Hepatocyte (in vitro differentiated cells): ENCODE measurements around the gene KRT35. TPM values are rescaled to one million over a fixed set of nuclear protein-coding genes. Genes with fewer than 3 reads are reported as not detected.
"Not testable (repeated sequence)": the region's sequence is repeated elsewhere in the genome, so short reads cannot be mapped to it uniquely, and the experiment has no call there.

ENCODE experiments used
- DNase-seq: peaks from one replicate; pipeline ENCODE4 v3.0.0-alpha.2; 2016; ENCODE audit warnings: low spot score
- H2AFZ ChIP-seq: fragments of 200-600 bp; sonication (generic); 2 replicates; pipeline ENCODE4 v1.6.0; 2016; ENCODE audit warnings: antibody characterized with exemption, mild to moderate bottlenecking
- H3K27ac ChIP-seq: fragments of 200-600 bp; sonication (generic); 2 replicates; pipeline ENCODE4 v1.5.1; 2016; ENCODE audit warnings: mild to moderate bottlenecking
- H3K27me3 ChIP-seq: fragments of 200-600 bp; sonication (generic); 2 replicates; pipeline ENCODE4 v1.6.1; 2016
- H3K36me3 ChIP-seq: fragments of 200-600 bp; sonication (generic); replicated peaks from 2 replicates; pipeline ENCODE4 v1.5.1; 2016; ENCODE audit warnings: low read depth; ENCODE audit not compliant: insufficient read depth
- H3K4me1 ChIP-seq: fragments of 200-600 bp; sonication (generic); 2 replicates; pipeline ENCODE4 v1.5.1; 2016; ENCODE audit warnings: mild to moderate bottlenecking, moderate library complexity; ENCODE audit not compliant: insufficient read depth
- H3K4me2 ChIP-seq: fragments of 200-600 bp; sonication (generic); 2 replicates; pipeline ENCODE4 v1.6.0; 2016
- H3K4me3 ChIP-seq: fragments of 200-600 bp; sonication (generic); 2 replicates; pipeline ENCODE4 v1.5.1; 2016; ENCODE audit warnings: mild to moderate bottlenecking
- H3K79me2 ChIP-seq: fragments of 200-600 bp; sonication (generic); 2 replicates; pipeline ENCODE4 v1.6.0; 2017; ENCODE audit warnings: mild to moderate bottlenecking
- H3K9me2 ChIP-seq: fragments of 200-600 bp; sonication (generic); replicated peaks from 2 replicates; pipeline ENCODE4 v1.6.0; 2017; ENCODE audit warnings: mild to moderate bottlenecking; ENCODE audit not compliant: insufficient read depth
- H3K9me3 ChIP-seq: fragments of 200-600 bp; sonication (generic); 2 replicates; pipeline ENCODE4 v1.5.1; 2016; ENCODE audit warnings: low read depth, mild to moderate bottlenecking
- H4K20me1 ChIP-seq: fragments of 200-600 bp; sonication (generic); 2 replicates; pipeline ENCODE4 v1.6.0; 2016; ENCODE audit warnings: mild to moderate bottlenecking; ENCODE audit not compliant: insufficient read depth, poor library complexity, severe bottlenecking
- CTCF ChIP-seq: fragments of 200-600 bp; sonication (generic); IDR thresholded peaks from 2 replicates; pipeline ENCODE4 v1.5.1; 2016; ENCODE audit warnings: antibody characterized with exemption, mild to moderate bottlenecking; ENCODE audit not compliant: poor library complexity
- EZH2 ChIP-seq: fragments of 200-600 bp; sonication (generic); IDR thresholded peaks from 2 replicates; pipeline ENCODE4 v1.6.1; 2016; ENCODE audit warnings: antibody characterized with exemption, mild to moderate bottlenecking, borderline replicate concordance
- EZH2phosphoT487 ChIP-seq: fragments of 200-600 bp; sonication (generic); IDR thresholded peaks from one replicate; pipeline ENCODE4 v1.6.1; 2018; ENCODE audit warnings: antibody characterized with exemption, mild to moderate bottlenecking, low read depth, moderate library complexity; ENCODE audit not compliant: unreplicated experiment, severe bottlenecking
- WGBS: methylation state at CpG from one replicate; pipeline ENCODE4 v1.1.6; 2016; ENCODE audit warnings: low lambda C conversion rate; ENCODE audit errors: missing lambda C conversion rate; 5-methylcytosine and 5-hydroxymethylcytosine counted together
- polyA plus RNA-seq: library from polyadenylated mRNA; unstranded; fragments of >200 nt; fragmentation: Nextera tagmentation; extraction: Ambion mirVana; gene quantifications from 2 replicates; pipeline ENCODE4 v1.2.1, GENCODE V29; 2016
- total RNA-seq: library from RNA; depleted of rRNA; stranded (reverse); fragments of >200 nt; gene quantifications from 2 replicates; pipeline ENCODE4 v1.2.3, GENCODE V29; 2014

The KRT35 gene
- total and polyA plus RNA-seq, 2 experiments from 2014 or later = not detected

GRCh38 chr17:41434005-41434404 lies 46.9 kb downstream of the KRT35 start:
- Histone ChIP-seq H2AFZ (no peak overlapping the region), H3K9me3 (no peaks in the 10 kb centered on the region)
- WGBS = 45% methylated on average over 4 of the region's 4 CpGs

GRCh38 chr17:41433586-41433985 lies 47.4 kb downstream of the KRT35 start:
- Histone ChIP-seq H3K4me3 (no peak overlapping the region), H4K20me1 (no peaks in the 10 kb centered on the region)

More at GRCh38 chr17:41434005-41434404, 46.9 kb downstream of the KRT35 start:
- no peaks in the 10 kb centered on the region for H3K9me2 ChIP-seq
- H3K79me2 ChIP-seq = no peaks in the 10 kb centered on the region
- no peaks in the 10 kb centered on the region for H3K27me3 ChIP-seq
- no peak for DNase-seq
- no peaks in the 10 kb centered on the region for H3K36me3 ChIP-seq
- H3K4me2 ChIP-seq = no peak overlapping the region
- no peak for TF ChIP-seq EZH2
- no peak for TF ChIP-seq CTCF
- no peak for TF ChIP-seq EZH2phosphoT487
- no peak overlapping the region for H3K4me3 ChIP-seq
- no peak overlapping the region for H3K27ac ChIP-seq
- no peaks in the 10 kb centered on the region for H4K20me1 ChIP-seq
- H3K4me1 ChIP-seq = no peaks in the 10 kb centered on the region

GRCh38 chr17:41430376-41430775 lies 50.6 kb downstream of the KRT35 start:
- not testable (repeated sequence) for H3K27ac ChIP-seq, H3K4me1 ChIP-seq, H3K36me3 ChIP-seq, H3K4me2 ChIP-seq, H2AFZ ChIP-seq, H3K9me3 ChIP-seq, H3K79me2 ChIP-seq, H4K20me1 ChIP-seq, H3K9me2 ChIP-seq, H3K27me3 ChIP-seq, H3K4me3 ChIP-seq, DNase-seq
- 75% methylated on average over 9 of the region's 9 CpGs for WGBS

More at GRCh38 chr17:41433586-41433985, 47.4 kb downstream of the KRT35 start:
- Histone ChIP-seq H3K4me1 (no peaks in the 10 kb centered on the region), H3K79me2 (no peaks in the 10 kb centered on the region), H3K36me3 (no peaks in the 10 kb centered on the region), H3K9me3 (no peaks in the 10 kb centered on the region), H3K4me2 (no peak overlapping the region), H2AFZ (no peak overlapping the region), H3K27me3 (no peaks in the 10 kb centered on the region), H3K9me2 (no peaks in the 10 kb centered on the region), H3K27ac (no peak overlapping the region)
- 66% methylated on average over 4 of the region's 4 CpGs for WGBS
- DNase-seq = no peak
- no peak for TF ChIP-seq EZH2
- no peak for TF ChIP-seq EZH2phosphoT487
- no peak for TF ChIP-seq CTCF

GRCh38 chr17:41429667-41430066 lies 51.3 kb downstream of the KRT35 start:
- no peak overlapping the region for H2AFZ ChIP-seq
- no peaks in the 10 kb centered on the region for H4K20me1 ChIP-seq
- no peaks in the 10 kb centered on the region for H3K4me1 ChIP-seq
- H3K9me3 ChIP-seq = no peaks in the 10 kb centered on the region
- H3K4me2 ChIP-seq = no peak overlapping the region
- no peaks in the 10 kb centered on the region for H3K27me3 ChIP-seq
- no peak overlapping the region for H3K27ac ChIP-seq
- no peak for DNase-seq
- H3K4me3 ChIP-seq = no peak overlapping the region
- WGBS = 69% methylated on average over 7 of the region's 7 CpGs
- H3K79me2 ChIP-seq = no peaks in the 10 kb centered on the region
- H3K36me3 ChIP-seq = no peaks in the 10 kb centered on the region
- no peak for TF ChIP-seq CTCF
- TF ChIP-seq EZH2 = no peak
- TF ChIP-seq EZH2phosphoT487 = no peak
- no peaks in the 10 kb centered on the region for H3K9me2 ChIP-seq
